ENCODE data around the gene EXOSC7. TPM values are rescaled to one million over a fixed set of nuclear protein-coding genes. Genes with fewer than 3 reads are reported as not detected.

The EXOSC7 gene
- total RNA-seq, 1 experiment from 2014 or later = 50.1 TPM

DNA sequence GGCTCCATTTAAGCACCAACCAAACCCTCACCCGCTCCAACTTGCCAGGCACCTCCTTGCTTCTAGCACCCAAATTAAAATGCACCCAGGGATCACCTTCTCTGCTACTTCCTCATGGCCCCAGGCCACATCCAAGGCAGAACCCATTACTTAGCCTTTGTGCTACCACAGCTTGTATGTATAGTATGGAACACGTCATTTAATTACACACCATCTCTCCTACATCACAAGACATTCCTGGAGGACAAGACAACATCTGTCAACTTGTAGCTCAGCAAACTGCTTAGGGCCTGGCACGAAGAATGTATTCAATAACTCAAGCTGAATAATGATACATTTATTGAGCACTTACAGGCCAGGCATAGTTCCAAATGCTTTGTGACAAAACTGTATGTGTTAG lies 23.4 kb upstream of the EXOSC7 start:
- CTCF ChIA-PET = no interaction called here
- no peak for DNase-seq
- H3K27ac Mint-ChIP-seq (ENCODE audit: unreplicated experiment) = no peak overlapping the region
- TF ChIP-seq, protein P1, sequence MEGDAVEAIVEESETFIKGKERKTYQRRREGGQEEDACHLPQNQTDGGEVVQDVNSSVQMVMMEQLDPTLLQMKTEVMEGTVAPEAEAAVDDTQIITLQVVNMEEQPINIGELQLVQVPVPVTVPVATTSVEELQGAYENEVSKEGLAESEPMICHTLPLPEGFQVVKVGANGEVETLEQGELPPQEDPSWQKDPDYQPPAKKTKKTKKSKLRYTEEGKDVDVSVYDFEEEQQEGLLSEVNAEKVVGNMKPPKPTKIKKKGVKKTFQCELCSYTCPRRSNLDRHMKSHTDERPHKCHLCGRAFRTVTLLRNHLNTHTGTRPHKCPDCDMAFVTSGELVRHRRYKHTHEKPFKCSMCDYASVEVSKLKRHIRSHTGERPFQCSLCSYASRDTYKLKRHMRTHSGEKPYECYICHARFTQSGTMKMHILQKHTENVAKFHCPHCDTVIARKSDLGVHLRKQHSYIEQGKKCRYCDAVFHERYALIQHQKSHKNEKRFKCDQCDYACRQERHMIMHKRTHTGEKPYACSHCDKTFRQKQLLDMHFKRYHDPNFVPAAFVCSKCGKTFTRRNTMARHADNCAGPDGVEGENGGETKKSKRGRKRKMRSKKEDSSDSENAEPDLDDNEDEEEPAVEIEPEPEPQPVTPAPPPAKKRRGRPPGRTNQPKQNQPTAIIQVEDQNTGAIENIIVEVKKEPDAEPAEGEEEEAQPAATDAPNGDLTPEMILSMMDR (IDR thresholded peaks at IDR 0.05; ENCODE audit: unreplicated experiment) = no peak
- no peaks in the 10 kb centered on the region for H3K9me3 Mint-ChIP-seq (ENCODE audit: low read depth, unreplicated experiment)
- no peak overlapping the region for H3K4me3 Mint-ChIP-seq (ENCODE audit: low read depth, unreplicated experiment)
- H3K36me3 Mint-ChIP-seq (ENCODE audit: insufficient read depth, unreplicated experiment) = no peaks in the 10 kb centered on the region
- H3K27me3 Mint-ChIP-seq (ENCODE audit: unreplicated experiment) = no peaks in the 10 kb centered on the region
- no TSS peak for BruUV-seq (replicated peaks)
- intact Hi-C loops (cut with micrococcal nuclease; ENCODE audit: unreplicated experiment) = no loop called here
- peaks cover 33% of the 10 kb centered on the region for H3K4me1 Mint-ChIP-seq (ENCODE audit: low read depth, unreplicated experiment)

DNA sequence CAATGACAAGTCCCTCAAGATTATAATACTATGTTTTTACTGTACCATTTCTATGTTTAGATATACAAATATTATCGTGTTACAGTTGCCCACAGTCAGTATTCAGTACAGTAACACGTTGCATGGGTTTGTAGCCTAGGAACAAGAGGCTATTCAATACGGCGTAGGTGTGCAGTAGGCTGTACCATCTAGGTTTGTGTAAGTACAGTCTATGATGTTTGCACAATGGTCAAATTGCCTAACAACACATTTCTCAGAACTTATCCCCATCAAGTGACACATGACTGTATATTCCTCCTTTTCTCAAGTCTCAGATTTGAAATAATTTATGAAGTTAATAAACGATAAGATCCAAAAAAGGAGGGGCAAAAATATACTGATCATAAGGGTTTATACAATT lies 21.7 kb upstream of the EXOSC7 start:
- TF ChIP-seq, protein P1 (IDR thresholded peaks at IDR 0.05; ENCODE audit: unreplicated experiment) = no peak
- CTCF ChIA-PET = interaction anchor here (0.5 kb wide), 1 partner anchor 87 kb away, joined by 3 read pairs; no protein-coding TSS in a partner anchor
- no peak overlapping the region for H3K4me3 Mint-ChIP-seq (ENCODE audit: low read depth, unreplicated experiment)
- intact Hi-C loops (cut with micrococcal nuclease; ENCODE audit: unreplicated experiment) = no loop called here
- H3K36me3 Mint-ChIP-seq (ENCODE audit: insufficient read depth, unreplicated experiment) = no peaks in the 10 kb centered on the region
- no TSS peak for BruUV-seq (replicated peaks)
- no peak overlapping the region for H3K27ac Mint-ChIP-seq (ENCODE audit: unreplicated experiment)
- H3K4me1 Mint-ChIP-seq (ENCODE audit: low read depth, unreplicated experiment) = peaks cover 33% of the 10 kb centered on the region
- no peak for DNase-seq
- no peaks in the 10 kb centered on the region for H3K9me3 Mint-ChIP-seq (ENCODE audit: low read depth, unreplicated experiment)
- no peaks in the 10 kb centered on the region for H3K27me3 Mint-ChIP-seq (ENCODE audit: unreplicated experiment)

DNA sequence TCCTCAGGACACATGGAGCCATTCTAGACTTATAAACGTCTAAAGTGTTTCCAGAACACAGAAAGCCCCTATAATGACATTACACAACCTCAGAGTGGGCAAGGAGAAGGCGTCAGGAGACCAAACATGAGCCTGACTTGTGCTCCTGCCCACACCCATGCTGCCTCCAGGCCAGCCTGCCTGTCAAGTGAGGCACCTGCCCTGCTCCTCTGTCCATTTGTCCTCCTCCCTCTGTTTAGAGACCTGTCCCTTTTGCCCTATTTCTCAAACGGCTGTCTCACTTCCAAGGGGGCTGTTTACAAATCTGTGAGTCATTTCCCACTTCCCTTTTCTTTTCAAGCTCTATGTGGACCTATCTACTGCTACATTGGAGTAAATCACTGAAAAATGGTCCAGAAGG lies 21.1 kb upstream of the EXOSC7 start:
- no peaks in the 10 kb centered on the region for H3K27me3 Mint-ChIP-seq (ENCODE audit: unreplicated experiment)
- CTCF ChIA-PET = interaction anchor here (1.0 kb wide), 2 partner anchors 22 to 255 kb away, joined by 3 read pairs; no protein-coding TSS in a partner anchor

DNA sequence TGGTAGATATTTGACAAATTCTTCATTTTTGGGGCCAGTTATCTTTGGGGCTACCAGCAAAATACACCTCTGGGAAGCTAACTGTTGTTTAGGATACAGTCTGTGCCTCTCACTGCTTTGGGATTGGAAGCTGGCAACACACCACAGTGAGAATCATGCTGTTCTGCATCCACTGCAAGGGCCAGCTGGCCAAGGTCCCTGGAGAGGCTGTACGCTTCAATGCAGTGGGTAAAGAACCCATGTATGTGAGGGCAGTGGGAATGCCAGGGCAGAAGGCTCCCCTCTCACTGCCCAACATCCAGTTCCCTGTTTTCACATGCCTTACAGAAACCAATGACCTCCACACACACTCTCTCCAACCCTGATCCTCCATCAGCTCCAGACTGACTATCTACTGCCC lies 20.1 kb upstream of the EXOSC7 start:
- DNase-seq = no peak
- BruUV-seq (replicated peaks) = no TSS peak
- TF ChIP-seq, protein P1 (IDR thresholded peaks at IDR 0.05; ENCODE audit: unreplicated experiment) = no peak
- intact Hi-C loops (cut with micrococcal nuclease; ENCODE audit: unreplicated experiment) = no loop called here
- CTCF ChIA-PET = no interaction called here
- H3K9me3 Mint-ChIP-seq (ENCODE audit: low read depth, unreplicated experiment) = no peaks in the 10 kb centered on the region
- H3K4me1 Mint-ChIP-seq (ENCODE audit: low read depth, unreplicated experiment) = peaks cover 33% of the 10 kb centered on the region
- H3K36me3 Mint-ChIP-seq (ENCODE audit: insufficient read depth, unreplicated experiment) = no peaks in the 10 kb centered on the region
- H3K27me3 Mint-ChIP-seq (ENCODE audit: unreplicated experiment) = no peaks in the 10 kb centered on the region
- peak overlapping the region; percentile 68 for H3K27ac Mint-ChIP-seq (ENCODE audit: unreplicated experiment)
- no peak overlapping the region for H3K4me3 Mint-ChIP-seq (ENCODE audit: low read depth, unreplicated experiment)

More for the DNA sequence above, 21.1 kb upstream of the EXOSC7 start:
- Mint-ChIP-seq H3K9me3 (ENCODE audit: low read depth, unreplicated experiment) (no peaks in the 10 kb centered on the region), H3K4me1 (ENCODE audit: low read depth, unreplicated experiment) (peaks cover 33% of the 10 kb centered on the region), H3K36me3 (ENCODE audit: insufficient read depth, unreplicated experiment) (no peaks in the 10 kb centered on the region), H3K4me3 (ENCODE audit: low read depth, unreplicated experiment) (no peak overlapping the region), H3K27ac (ENCODE audit: unreplicated experiment) (no peak overlapping the region)
- intact Hi-C loops (cut with micrococcal nuclease; ENCODE audit: unreplicated experiment) = no loop called here
- TF ChIP-seq, protein P1 (IDR thresholded peaks at IDR 0.05; ENCODE audit: unreplicated experiment) = no peak
- BruUV-seq (replicated peaks) = no TSS peak
- peak; percentile 38 for DNase-seq

Measured in Calu3 (cell line).